ENCODE results near the gene PRF1.

Gene PRF1

GRCh38 chr10:70551466-70551865, 51.1 kb downstream of the PRF1 start:
- no peak for DNase-seq (ENCODE audit: low read depth, low spot score)
- no peak overlapping the region for H3K4me3 ChIP-seq (ENCODE audit: low read length)

DNA sequence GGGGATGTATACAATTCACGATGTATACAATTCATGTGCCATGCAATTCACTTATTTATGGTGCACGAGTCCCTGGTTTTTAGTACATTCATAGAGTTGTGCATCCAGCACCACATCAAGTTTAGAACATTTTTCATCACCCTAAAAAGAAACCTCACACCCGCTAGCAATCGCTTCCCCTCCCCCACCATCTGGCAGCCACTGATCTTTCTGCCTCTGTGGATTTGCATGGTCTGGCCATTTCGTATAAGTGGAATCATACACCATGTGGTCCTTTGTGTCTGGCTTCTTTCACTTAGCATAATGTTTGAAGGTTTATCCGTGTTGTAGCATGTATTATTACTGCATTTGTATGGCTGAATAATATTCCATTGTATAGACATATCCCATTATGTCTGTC, 52.1 kb downstream of the PRF1 start:
- H3K4me3 ChIP-seq (ENCODE audit: low read length): no peak overlapping the region
- no peak for DNase-seq (ENCODE audit: low read depth, low spot score)

DNA sequence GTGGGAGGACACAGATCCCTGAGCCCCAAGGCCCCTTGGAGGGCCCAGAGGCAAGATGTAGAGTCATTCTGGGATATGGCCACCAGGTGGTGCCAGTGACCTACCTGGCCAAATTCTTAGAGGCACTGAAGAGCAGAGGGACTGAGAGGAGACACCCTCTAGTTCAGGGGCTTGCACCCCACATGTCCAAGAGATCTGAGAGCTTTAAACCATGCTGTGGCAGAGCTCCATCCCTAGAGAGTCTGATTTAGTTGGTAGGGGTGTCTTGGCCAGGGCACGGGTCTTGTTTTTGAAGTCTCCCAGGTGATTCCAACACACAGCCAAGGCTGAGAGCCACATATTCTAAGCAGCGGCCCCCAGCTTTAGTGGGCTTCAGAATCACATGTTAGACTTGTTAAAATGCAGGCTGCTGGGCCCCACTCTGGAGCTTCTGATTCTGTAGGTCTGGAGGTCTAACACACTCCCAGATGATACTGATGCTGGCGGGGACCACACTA, 52.5 kb downstream of the PRF1 start:
- no peak overlapping the region for H3K4me3 ChIP-seq (ENCODE audit: low read length)
- peak; percentile 48 for DNase-seq (ENCODE audit: low read depth, low spot score)

- H3K4me3 ChIP-seq (ENCODE audit: low read length): no peak overlapping the region
- DNase-seq (ENCODE audit: low read depth, low spot score): no peak
These were observed 53.1 kb downstream of the PRF1 start for GRCh38 chr10:70549351-70549961.

All from Jurkat, Clone E6-1 (cell line).